EL (cell line): ENCODE data around the gene FXYD2.

Experiments used
- DNase-seq: peaks from one replicate; pipeline ENCODE4 v3.0.0-alpha.2; 2016

Gene FXYD2

DNA sequence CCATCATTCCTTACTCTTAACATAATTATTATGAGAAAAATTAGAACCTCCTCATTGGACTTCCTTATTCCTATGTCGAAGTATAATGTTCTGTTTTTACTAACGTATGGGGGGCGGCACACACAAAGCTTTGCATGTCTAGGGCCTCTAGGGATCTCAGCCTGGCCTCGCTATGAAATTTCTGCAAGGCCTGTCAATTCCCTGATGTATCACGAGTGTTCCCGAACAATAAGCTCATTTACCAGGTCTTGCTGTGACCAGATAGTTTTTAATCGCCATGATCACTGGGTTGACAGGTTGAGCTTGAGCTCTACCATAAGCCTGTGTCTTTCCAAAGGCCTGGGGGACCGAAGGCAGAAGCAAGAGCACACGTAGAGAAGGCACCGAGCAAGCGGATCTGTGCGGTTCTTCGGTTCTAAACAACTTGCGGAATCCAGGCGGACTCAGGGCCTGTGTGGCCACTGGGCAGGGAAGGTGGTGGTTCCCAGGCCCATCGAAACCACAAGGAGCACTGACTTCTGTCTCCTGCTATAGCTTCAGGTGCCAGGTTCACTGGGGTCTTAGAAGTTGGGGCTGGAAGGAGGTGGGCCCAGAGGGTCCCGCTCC, 10.4 kb upstream of the FXYD2 start:
- DNase-seq, result no peak

DNA sequence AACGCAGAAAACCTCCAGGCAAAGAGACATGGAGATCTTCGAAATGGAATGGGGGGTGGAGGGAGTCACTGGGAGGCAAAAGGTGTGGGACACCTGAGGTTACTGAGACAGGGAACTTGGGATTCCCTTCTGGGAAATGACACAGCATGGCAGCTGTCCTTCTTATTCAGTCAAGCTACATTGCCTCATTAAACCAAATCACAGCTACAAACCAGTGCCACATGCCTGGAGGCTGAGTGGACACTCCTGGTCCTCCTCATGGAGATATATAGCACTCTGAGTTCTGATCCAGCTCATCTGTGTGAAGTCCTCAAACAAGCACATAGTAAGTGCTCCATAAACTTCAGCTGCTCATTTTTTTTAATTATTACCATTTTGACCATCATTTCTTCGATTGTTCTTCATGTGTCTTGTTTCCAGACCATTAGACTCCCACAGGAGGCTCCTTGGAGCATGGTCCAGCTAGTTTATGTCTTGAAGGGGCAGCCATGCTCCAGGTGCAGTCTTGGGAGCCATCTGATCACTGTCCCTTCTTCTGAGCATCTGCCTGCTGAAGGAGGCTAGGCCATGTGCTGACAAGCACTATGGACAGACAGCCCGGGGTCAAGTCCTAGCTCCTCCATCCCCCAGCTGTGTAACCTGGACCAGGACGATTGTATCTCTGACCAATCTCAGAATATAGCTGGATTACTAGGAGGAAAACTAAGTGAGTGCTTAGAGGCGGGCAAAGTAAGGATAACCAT, 9.7 kb upstream of the FXYD2 start:
- DNase-seq, result no peak

DNA sequence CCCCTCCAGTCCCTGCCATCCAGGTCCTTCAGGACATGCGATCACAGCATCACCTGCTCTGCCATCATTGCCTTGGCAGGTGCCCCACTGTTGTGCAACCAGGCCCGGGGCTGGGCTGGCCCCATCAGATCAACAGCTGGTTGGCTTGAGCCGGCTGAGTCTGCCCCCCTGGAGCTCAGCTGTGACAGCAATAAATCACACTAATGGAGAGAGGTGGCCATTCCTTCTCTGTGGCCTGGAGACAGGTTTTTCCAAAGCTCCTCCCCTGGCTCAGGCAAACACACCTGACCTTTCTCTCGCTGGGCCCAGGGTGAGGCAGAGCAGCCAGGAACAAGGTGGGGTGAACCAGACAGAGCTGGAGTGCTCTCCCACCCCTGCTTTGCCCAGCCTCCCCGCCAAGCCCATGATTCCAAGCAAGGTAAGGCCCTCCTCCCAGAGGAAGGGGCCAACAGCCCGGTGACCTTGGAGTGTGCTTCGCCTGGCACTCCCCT, 8.9 kb upstream of the FXYD2 start:
- DNase-seq, result no peak

DNA sequence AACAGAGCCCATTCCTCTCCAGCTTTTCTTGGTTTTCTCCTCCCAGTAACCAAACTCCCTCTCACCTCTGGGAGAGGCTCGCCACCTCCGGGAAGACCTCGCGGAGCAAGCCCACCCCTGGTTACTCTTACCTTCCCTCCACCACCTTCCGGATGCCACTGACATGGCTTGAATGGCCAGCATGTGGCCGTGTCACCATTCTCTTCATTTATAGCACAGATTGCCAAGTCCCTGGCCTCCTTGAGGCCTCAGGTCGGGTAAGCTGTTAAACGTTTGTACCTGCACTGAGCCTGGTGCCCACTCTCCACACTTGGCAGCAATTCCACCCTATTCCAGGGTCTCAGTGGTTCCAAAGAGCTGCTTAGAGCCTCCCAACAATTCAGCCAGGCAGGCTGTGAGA, 8.0 kb upstream of the FXYD2 start:
- no peak for DNase-seq

DNA sequence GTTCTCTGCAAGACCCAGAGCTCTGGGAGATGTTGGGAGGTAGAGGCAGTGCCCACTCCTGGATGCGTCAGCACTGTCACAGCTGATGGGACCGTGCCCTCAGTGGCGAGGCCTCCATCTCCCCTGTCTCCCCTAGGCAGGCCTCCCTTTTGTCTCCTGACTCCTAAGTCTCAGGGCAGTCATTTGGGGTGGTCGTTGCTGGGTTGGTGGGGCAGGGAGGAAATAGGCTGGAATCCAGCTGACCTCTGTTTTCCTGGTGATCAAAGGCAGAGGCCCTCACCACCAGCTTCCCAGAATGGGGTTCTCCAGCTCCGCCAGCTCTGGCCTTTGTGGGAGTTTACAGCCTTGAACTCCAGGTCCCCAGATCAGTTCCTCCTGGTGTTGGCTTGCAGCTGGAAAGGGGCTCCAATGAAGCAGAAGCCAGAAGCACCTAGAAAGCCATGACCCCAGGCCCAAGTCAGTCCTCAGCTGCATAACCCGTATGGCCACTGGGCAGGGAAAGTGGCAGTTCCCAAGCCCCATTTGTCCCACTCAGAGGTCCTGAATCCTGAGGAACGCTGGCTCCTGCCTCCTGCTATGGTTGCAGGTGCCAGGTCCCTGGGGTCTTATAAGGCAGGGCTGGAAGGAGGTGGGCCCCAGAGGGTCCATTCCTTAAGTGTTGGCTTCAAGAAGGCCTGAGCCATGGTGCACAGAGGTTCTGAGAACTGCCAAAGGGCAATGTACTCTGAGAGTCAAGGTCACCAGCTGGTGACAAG, 7.3 kb upstream of the FXYD2 start:
- no peak for DNase-seq

DNA sequence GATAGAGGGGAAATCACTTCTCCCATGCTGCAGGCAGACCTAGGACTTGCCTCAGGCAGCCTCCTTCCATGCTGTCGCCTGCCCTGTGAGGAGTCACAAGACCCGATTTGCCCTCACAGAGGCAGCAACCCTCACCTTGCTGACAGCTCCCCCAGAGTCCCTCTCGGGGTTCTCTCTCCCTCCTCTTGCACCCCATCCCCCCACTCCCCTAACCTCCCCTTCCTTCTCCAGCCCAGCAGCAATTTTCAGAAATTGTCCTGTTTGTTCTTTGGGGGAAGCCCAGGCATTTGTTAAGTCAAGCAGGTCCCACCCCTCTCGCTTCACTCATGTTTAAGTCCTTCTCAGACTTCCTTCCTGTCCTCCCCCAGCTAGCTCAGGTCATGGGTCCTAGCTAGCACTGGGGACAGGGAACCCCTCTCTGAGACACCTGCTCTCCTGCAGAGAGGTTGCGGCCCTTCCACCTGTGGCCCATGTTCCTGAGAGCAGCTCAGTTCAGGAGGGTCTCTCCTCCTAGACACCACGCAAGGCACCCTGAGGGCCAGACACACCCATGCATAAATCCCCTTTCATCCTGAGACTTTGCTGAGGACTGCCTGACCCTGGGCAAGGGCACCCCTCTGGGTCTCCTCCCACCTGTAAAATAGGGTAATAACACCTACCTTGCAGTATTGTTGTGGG, 6.3 kb upstream of the FXYD2 start:
- DNase-seq, result no peak

DNA sequence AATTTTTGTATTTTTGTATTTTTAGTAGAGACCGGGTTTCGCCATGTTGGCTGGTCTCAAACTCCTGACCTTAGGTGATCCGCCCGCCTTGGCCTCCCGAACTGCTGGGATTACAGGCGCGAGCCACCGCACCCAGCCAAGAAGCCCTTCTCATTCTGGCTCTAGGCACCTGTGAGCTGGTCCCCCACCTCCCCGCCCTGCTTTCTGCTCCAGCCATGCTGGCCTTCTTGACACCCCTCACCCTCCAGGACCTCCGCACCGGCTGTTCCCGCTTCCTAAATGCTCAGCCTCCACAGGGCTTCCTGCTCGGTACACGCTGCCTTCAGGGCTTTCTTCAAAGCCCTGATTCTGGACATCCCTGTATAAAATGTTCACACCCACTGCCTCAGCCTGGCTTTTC, 5.5 kb upstream of the FXYD2 start:
- no peak for DNase-seq

DNA sequence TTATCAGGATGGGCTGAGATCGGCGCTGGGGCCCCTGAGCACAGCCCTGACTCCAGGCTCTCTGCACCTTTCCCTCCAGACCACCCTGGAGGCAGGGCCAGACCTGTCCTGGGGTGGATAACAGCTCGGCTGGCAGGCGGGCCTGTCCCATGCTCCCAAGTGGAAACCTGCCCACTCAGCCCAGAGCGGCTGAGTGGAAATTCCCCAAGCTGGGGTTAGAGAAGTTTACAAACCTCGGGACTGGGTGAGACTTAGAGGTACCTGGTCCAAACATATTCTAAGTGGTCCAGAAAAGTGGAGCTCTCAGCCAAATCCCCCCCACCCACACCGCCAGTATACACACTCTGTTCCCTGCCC, 4.8 kb upstream of the FXYD2 start:
- DNase-seq, result no peak

DNA sequence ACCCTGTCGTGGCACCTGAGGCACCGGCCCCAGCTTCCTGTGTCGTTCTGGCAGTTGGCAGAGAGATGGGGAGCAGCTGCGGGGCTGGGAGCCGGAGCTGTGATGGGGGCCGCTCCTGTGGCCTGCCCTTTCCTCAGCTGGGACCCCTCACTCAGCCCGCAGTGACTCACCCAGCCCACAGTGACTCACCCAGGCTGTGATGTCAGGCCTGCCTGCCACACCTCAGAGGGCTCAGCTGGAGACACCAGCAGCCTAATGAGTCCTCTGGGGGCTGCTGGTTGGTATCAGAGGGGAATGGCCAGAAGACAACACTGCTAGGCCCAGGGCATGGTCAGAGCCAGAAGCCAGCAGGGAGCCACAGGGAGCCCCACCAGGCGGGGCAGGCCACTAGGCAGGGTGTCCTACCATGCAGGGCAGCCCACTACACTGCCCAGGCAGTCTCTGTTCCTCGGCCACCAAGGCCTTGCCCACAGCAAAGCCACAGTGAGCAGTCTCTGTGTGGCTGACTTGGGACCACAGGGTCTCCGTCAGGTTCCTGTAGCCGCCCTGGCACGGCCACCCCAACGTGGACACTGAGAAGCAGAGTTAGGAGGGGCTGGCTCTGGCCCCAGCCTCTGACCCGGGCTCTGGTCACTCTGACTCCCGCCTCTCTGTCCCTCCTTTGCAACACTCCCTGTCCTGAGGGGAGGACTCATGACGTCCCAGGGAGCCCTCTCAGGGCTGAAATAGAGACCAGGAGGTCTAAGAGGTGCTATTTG, 4.2 kb upstream of the FXYD2 start:
- peak; percentile 58 for DNase-seq

DNA sequence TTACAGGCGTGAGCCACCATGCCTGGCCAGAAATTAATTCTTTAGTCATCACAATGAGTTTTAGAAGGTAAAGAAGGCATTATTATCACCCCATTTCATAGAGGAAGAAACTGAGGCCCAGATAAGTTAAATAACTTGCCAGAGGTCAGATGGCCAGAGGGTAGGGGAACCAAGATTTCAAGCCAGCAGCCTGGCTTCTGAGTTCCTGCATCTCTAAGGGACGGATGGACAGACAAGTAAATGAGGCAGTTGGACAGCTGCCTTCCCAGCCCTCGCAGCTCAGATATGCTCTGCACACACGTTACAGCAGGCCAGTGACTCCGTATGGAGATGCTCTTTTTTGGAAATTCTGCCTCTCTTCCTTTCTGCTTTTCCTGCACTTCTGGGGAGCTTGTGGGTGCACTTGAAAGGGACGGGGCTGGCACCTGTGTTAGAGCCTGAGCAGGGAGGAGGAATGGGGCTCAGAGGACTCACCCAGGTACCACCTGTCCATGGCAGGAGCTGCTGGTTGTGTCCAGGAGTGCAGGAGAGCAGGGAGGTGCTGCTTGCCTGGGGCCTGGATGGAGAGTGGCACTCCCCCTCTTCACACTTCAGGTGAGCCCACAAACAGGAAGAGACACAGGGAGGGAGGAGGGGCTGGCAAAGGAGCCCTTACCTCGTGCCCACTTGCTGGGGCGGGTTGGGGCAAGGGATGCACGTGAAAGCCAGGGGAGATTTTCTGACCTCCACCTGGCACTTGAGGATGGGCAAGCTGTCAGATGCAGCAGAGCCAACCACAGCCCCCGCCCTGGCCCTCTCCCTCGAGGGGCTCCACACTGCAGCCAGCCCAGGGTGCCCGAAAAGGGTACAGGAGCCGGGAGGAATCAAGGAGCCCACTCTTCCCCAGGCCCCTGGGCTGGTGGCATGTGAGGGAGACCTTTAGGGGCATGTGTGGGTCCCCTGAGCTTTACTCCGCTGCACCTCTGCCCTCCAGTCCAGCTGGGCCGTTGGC, 3.3 kb upstream of the FXYD2 start:
- DNase-seq, result no peak

DNA sequence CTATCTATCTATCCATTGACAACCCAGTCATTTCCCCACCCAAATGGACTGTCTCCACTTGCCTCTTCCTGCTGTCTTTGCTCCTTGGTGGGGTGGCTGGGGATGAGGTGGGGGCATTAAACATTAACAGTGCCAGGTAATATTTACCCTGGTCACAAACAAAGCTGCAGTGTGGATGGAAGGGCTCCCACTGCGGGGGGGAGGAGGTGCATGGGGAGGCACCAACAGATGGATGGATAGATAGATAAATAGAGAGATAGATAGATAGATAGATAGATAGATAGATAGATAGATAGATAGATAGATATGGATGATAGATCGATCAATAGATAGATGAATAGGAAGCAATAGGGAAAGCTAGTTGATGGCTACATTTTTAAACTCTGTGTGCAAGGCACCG, 2.3 kb upstream of the FXYD2 start:
- no peak for DNase-seq

DNA sequence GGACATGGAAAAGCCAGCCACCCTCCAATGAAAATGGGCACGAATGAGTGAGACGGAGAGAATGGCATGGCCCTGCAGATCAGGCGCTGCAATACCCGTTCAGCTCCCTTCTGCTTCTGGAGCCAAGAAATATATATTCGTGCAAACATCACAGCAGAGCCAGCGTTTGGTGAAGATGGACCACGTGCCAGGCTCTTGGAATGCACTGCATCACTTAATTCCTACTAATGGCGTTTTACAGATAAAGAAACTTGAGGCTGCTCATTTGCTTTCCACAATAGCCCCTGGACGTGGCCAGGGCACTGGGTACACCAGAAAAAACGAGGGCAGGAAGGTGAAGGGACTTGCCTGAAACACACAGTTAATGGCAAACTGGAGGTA, 1.6 kb upstream of the FXYD2 start:
- DNase-seq, result no peak

DNA sequence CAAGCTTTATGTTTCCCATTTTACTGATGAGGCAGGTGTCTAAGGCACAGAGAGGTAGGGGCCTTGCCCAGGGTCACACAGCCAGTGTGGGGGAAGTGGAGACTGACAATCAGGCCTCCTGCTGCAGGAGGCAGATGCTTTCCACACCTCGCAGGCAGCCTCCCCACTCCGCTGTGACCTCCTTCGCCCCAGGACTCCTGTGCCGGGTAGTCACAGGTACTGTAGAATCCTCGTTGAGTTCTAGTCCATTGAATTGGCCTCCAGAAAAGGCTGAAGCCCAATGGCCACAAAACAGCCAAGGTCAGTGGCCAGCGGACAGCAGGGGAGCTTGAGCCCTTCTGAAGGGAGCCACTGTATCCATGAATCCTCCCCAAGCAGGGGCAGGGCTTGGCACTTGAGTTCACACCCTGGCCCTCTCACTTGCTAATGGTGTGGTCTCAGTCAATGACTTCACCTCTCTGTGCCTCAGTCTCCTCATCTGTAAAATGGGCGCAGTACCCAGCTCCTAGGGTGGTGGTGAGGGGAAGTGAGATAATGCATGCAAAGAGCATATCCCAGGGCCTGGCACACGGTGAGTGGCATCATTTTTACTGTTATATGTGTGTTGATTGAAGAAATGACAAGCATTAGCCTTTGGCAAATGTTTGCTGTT, 1.1 kb upstream of the FXYD2 start:
- no peak for DNase-seq

DNA sequence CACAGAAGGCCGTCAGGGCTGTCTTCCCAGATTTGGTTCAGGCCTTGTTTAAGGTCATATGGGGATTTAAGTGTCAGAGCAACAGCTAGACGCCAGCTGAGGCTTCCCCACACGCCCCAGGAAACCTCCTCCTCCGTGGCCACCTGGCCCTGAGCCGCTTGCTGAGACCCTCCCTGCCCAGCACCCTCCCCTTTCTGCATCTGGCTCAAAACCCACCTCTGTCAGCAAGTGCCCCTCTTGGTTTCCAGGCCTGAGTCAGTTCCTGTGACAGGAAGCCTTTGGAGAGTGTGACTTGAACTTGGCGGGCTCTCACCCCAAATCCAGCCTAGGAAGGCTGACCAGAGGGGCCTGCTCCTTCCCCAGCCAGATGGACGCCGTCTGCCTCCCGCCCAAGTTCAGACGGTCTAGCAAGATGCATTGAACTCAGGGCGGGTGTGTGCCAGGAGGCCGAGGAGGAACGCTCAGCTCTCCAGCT, 561 bp downstream of the FXYD2 start:
- DNase-seq, result no peak

DNA sequence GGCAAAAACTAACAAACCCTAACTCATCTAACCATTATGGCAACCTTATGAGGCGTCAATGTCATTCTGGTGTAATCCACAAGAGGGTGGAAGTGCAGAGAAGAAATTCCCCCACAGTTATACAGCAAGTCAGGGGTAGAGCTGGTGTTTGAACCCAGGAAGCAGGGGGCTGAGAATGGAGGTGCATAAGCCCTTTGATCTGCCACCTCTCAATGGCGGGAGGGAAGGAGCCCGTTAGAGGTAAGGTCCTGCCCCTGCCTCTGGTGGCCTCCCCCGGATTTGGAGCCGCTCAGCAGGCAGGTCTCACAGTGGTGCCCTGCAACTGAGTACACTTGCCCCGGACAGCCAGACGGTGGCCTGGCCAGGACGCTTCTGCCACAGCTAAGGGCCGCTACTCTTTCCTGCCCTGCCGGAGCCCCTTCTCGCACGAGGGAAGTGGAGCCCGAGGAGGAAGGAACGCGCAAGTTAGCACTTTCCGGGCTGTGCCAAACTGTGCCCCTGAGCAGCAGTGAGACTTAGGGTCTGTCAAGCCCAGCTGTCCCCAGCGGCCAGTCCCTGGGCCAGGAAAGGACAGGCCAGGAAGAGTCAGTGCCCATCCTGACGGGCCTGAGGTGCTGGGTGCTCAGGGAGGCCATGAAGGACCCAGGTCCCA, 1.1 kb downstream of the FXYD2 start:
- no peak for DNase-seq

DNA sequence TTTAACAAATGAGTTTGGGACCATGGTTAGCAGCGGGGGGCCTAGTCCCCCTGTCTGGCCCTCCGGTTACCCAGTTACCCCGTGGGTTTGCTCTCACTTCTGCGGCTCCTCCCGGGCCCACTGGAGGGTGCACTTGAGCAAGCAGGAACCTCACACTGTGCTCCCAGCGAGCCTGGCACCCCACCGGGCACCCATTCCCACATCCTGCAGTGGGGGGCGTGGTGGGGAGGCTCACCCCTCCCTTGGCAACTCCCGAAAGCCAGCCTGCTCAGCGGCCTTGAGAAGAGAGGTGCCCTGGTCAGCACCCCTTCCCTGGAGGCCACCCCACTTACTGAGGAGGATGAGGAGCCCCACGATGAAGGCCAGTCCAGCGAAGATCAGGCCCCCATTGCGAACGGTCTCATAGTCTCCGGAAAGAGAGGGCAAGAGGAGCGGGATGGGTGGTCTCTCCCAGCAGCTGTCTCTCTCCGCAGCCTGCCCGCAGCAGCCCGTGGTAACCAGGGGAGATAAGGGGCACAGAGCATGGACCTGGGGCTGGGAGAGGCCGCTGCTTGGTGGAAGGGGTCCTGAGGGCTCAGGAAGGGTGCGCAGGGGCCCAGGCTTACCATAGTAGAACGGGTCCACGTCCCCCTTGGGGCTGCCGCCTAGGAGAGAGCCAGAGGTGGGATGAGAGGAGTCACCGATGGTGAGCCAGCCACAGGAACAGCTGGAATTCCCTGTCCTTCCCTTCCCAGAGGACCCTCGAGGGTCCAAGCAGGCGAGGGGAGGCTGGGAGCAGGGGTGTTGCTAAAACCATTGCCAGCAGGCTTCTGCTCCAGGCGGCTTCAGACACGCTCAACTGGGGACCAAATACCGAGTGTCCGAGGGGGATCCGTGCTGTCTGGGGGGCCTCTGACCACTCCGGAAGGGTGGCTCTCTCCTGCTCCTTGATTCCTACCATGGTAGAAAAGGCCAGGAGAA, 2.2 kb downstream of the FXYD2 start:
- no peak for DNase-seq

DNA sequence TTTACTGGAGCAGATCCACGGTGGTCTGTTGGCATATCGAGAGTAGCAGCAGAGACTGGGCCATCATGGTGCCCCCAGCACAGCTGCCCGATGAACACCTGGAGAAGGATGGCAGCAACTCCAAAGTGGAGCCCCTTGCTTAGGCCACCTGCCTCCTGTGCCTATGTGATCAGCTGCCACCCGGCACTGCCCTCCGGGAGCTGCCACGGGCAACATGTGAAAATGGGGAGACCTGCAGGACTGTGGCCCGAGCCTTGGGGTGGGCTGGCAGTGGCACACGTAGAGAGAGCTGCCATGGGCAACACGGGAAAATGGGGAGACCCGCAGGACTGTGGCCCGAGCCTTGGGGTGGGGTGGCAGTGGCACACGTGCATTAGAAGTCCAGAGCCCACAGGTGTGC, 3.1 kb downstream of the FXYD2 start:
- DNase-seq, result no peak

DNA sequence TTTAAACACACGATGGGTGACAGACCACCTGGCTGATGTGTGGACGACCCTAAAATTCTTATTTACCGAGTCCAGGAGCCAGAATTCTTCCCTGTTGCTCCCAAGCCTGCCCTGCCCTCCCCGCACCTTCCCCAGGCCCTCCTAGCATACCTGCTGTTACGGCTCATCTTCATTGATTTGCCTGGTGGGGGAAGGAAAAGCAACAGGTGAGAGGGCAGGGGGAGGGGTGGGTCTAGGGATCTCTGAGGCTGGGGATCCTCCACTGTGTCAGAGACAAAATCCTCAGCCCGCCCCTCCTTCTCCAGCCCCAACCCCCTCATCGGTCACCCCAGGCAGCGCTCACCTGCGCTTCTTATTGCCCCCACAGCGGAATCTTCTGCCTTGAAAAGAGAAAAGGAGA, 4.0 kb downstream of the FXYD2 start:
- no peak for DNase-seq

DNA sequence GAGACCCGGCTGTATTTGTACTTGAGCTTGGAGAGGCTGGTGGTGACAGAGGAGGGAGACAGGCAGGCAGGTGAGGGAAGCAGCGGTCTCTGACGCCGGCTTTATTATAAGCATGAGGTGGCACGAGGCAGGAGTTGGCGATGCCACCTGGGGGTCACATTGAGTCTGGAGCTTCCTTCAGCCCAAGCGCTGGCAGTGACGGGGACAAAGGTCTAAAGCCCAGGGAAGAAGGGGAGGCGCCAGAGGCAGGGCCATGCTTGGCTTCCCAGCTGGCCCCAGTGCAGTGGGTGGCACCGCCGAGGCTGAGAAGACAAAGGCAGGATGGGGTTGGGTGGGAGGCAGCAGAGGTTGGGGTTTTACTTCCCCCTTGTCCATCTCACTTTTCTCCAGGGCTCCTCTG, 4.5 kb downstream of the FXYD2 start:
- no peak for DNase-seq
